DND-41 (cell line): Measurements from ENCODE around the gene JAKMIP2.

ENCODE experiments used
- ATAC-seq: fragments of 200-7000 bp; cut with Tn5 transposase; 3 replicates; pipeline ENCODE4 v1.9.1; 2021; ENCODE audit warnings: low read depth; ENCODE audit not compliant: insufficient read depth
- DNase-seq: peaks from one replicate; pipeline ENCODE4 v3.0.0-alpha.2; 2020
- H2AFZ ChIP-seq: 2 replicates; pipeline ENCODE4 v1.6.0; 2012; ENCODE audit warnings: low read depth, low read length
- H3K27ac ChIP-seq: 2 replicates; pipeline ENCODE4 v1.5.1; 2012; ENCODE audit warnings: low read length, inconsistent platforms
- H3K27me3 ChIP-seq: fragments of 200-600 bp; sonication (generic); 2 replicates; pipeline ENCODE4 v1.6.0; 2012; ENCODE audit warnings: low read length, mild to moderate bottlenecking, inconsistent platforms; ENCODE audit not compliant: insufficient read depth, poor library complexity
- H3K36me3 ChIP-seq: 2 replicates; pipeline ENCODE4 v1.5.1; 2012; ENCODE audit warnings: low read length, inconsistent platforms; ENCODE audit not compliant: insufficient read depth
- H3K4me1 ChIP-seq: 2 replicates; pipeline ENCODE4 v1.5.1; 2012; ENCODE audit warnings: mild to moderate bottlenecking, low read length; ENCODE audit not compliant: insufficient read depth
- H3K4me2 ChIP-seq: 2 replicates; pipeline ENCODE4 v1.6.0; 2012; ENCODE audit warnings: mild to moderate bottlenecking, moderate library complexity, low read length, inconsistent platforms; ENCODE audit not compliant: insufficient read depth
- H3K4me3 ChIP-seq, 2 experiments: fragments of 200-600 bp in 1 of 2; shearing (Covaris generic) in 1 of 2; 2 replicates each; pipeline ENCODE4 v1.5.1; 2012 to 2016; ENCODE audit warnings: inconsistent platforms in 2 of 2, low read length in 2 of 2, mild to moderate bottlenecking in 2 of 2, low read depth in 1 of 2, moderate library complexity in 1 of 2
- H3K79me2 ChIP-seq: 2 replicates; pipeline ENCODE4 v1.6.0; 2012; ENCODE audit warnings: low read length, inconsistent platforms; ENCODE audit not compliant: insufficient read depth
- H3K9ac ChIP-seq: 2 replicates; pipeline ENCODE4 v1.6.0; 2012; ENCODE audit warnings: low read depth, mild to moderate bottlenecking, inconsistent platforms, low read length, moderate library complexity
- H3K9me3 ChIP-seq: 2 replicates; pipeline ENCODE4 v1.5.1; 2012; ENCODE audit warnings: low read length, moderate library complexity, mild to moderate bottlenecking, inconsistent platforms; ENCODE audit not compliant: insufficient read depth, severe bottlenecking
- H4K20me1 ChIP-seq: 2 replicates; pipeline ENCODE4 v1.6.0; 2012; ENCODE audit warnings: low read length; ENCODE audit not compliant: insufficient read depth
- CTCF ChIP-seq: IDR thresholded peaks from 2 replicates; pipeline ENCODE4 v1.5.1; 2012; ENCODE audit warnings: borderline replicate concordance, low read length, moderate library complexity, mild to moderate bottlenecking; ENCODE audit not compliant: poor library complexity, severe bottlenecking; ENCODE audit errors: extremely low read depth
- EZH2 ChIP-seq: IDR thresholded peaks from 3 replicates; pipeline ENCODE4 v1.6.1; 2012; ENCODE audit warnings: borderline replicate concordance, low read depth, mild to moderate bottlenecking, moderate library complexity, low read length, inconsistent platforms; ENCODE audit not compliant: severe bottlenecking

JAKMIP2 gene

GRCh38 chr5:147666419-147666818 is 116.1 kb downstream of the JAKMIP2 start:
- no peaks in the 10 kb centered on the region for H3K27me3 ChIP-seq
- no peaks in the 10 kb centered on the region for H3K36me3 ChIP-seq
- no peak overlapping the region for H3K27ac ChIP-seq
- no peak for DNase-seq
- no peaks in the 10 kb centered on the region for H3K4me1 ChIP-seq
- H3K4me2 ChIP-seq, result no peak overlapping the region
- no peaks in the 10 kb centered on the region for H4K20me1 ChIP-seq
- H3K9ac ChIP-seq, result no peak overlapping the region
- no peak overlapping the region for H2AFZ ChIP-seq
- no peak overlapping the region for H3K4me3 ChIP-seq
- no peaks in the 10 kb centered on the region for H3K79me2 ChIP-seq
- no peak for ATAC-seq
- H3K9me3 ChIP-seq, result no peaks in the 10 kb centered on the region
- TF ChIP-seq EZH2 (no peak), CTCF (no peak)

- Histone ChIP-seq H3K27ac (no peak overlapping the region), H3K9me3 (no peaks in the 10 kb centered on the region), H3K36me3 (no peaks in the 10 kb centered on the region), H3K9ac (no peak overlapping the region), H3K27me3 (no peaks in the 10 kb centered on the region), H3K79me2 (no peaks in the 10 kb centered on the region), H3K4me3 (no peak overlapping the region), H3K4me1 (no peaks in the 10 kb centered on the region), H3K4me2 (no peak overlapping the region), H4K20me1 (no peaks in the 10 kb centered on the region), H2AFZ (no peak overlapping the region)
- ATAC-seq (no peak), DNase-seq (no peak)
- no peak for TF ChIP-seq CTCF
- no peak for TF ChIP-seq EZH2
These were observed 121.0 kb downstream of the JAKMIP2 start for GRCh38 chr5:147661541-147661940.

- DNase-seq (no peak), ATAC-seq (no peak)
- Histone ChIP-seq H3K27me3 (no peaks in the 10 kb centered on the region), H3K36me3 (no peaks in the 10 kb centered on the region), H3K9ac (no peak overlapping the region), H2AFZ (no peak overlapping the region), H4K20me1 (no peaks in the 10 kb centered on the region), H3K4me1 (no peaks in the 10 kb centered on the region), H3K27ac (no peak overlapping the region), H3K9me3 (no peaks in the 10 kb centered on the region), H3K4me3 (no peak overlapping the region), H3K4me2 (no peak overlapping the region), H3K79me2 (no peaks in the 10 kb centered on the region)
- no peak for TF ChIP-seq EZH2
- no peak for TF ChIP-seq CTCF
These were observed 123.2 kb downstream of the JAKMIP2 start for GRCh38 chr5:147659166-147659929.
